BJ (cell line): Measurements from ENCODE around the gene CD8B. TPM values are rescaled to one million over a fixed set of nuclear protein-coding genes. Genes with fewer than 3 reads are reported as not detected.

Experiments used
- CTCF ChIA-PET: fragments of 350-600 bp; formaldehyde crosslinking; extraction: SDS; loops from one replicate; lab custom pipeline; 2021; ENCODE audit warnings: antibody characterized with exemption, inconsistent platforms; lab: Yijun Ruan, JAX
- POLR2A ChIA-PET: fragments of 300-600 bp; sonication (Branson Sonifier 250); formaldehyde crosslinking; extraction: SDS; loops from one replicate; lab custom pipeline; 2021; ENCODE audit warnings: antibody characterized with exemption; lab: Charles Lee
- DNase-seq: peaks from one replicate; pipeline ENCODE4 v3.0.0-alpha.2; 2011; ENCODE audit warnings: low read depth
- H3K27me3 ChIP-seq: 2 replicates; pipeline ENCODE4 v1.6.0; 2011; ENCODE audit warnings: low read length; ENCODE audit not compliant: control insufficient read depth, insufficient read depth
- H3K36me3 ChIP-seq: 2 replicates; pipeline ENCODE4 v1.5.1; 2011; ENCODE audit warnings: low read length; ENCODE audit not compliant: control insufficient read depth, insufficient read depth
- H3K4me3 ChIP-seq: 2 replicates; pipeline ENCODE4 v1.5.1; 2011; ENCODE audit warnings: low read depth, mild to moderate bottlenecking, control low read depth, low read length
- CTCF ChIP-seq: IDR thresholded peaks from 2 replicates; pipeline ENCODE4 v1.5.1; 2011; ENCODE audit warnings: low read depth, mild to moderate bottlenecking, control low read depth, inconsistent platforms, low read length, moderate library complexity; ENCODE audit not compliant: insufficient read depth
- polyA plus RNA-seq: library from polyadenylated mRNA; depleted of rRNA; stranded (reverse); fragments of >200 nt; gene quantifications from 2 replicates; pipeline ENCODE4 v1.2.3, GENCODE V29; 2011

Gene CD8B
- polyA plus RNA-seq, 1 experiment = not detected

- Histone ChIP-seq H3K4me3 (no peak overlapping the region), H3K27me3 (peaks cover 5% of the 10 kb centered on the region), H3K36me3 (no peaks in the 10 kb centered on the region)
- no peak for TF ChIP-seq CTCF
- DNase-seq = no peak
- POLR2A ChIA-PET = no interaction called here
- CTCF ChIA-PET = interaction anchor here (1.0 to 1.3 kb wide), 3 partner anchors 16 to 20 kb away, joined by 3 to 5 read pairs (median 4); no protein-coding TSS in a partner anchor
Observed at GRCh38 chr2:86825036-86825692, 36.5 kb downstream of the CD8B start.

DNA sequence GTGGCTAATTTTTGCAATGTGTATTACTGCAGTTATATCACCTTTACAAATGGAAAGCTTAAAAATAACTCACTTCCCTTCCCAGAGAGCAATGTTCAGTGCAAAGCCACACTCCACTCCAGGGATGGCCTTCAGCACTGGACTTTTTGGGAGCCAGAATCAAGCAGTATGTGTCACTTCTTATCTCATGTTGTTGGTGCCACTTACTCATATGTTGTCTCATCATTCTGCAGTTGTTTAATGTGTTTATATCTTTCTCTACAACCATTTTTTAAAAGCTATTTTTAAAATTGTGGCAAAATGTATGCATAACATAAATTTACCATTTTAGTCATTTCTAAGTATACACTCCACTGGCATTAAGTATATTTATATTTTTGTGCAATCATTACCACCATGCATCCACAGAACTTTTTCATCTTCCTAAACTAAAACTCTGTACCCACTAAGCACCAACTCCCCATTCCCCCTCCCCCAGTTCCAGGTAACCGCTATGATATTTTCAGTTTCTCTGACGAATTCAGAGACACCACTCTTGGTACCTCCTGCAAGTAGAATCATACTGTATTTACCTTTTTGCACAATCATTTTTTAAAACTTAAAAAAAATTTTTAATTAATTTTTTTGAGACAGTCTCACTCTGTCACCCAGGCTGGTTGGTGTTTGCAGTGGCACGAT lies 38.9 kb downstream of the CD8B start:
- peaks cover 3% of the 10 kb centered on the region for H3K27me3 ChIP-seq
- no peak overlapping the region for H3K4me3 ChIP-seq
- no peaks in the 10 kb centered on the region for H3K36me3 ChIP-seq
- TF ChIP-seq CTCF = no peak
- CTCF ChIA-PET = no interaction called here
- no peak for DNase-seq
- POLR2A ChIA-PET = no interaction called here

DNA sequence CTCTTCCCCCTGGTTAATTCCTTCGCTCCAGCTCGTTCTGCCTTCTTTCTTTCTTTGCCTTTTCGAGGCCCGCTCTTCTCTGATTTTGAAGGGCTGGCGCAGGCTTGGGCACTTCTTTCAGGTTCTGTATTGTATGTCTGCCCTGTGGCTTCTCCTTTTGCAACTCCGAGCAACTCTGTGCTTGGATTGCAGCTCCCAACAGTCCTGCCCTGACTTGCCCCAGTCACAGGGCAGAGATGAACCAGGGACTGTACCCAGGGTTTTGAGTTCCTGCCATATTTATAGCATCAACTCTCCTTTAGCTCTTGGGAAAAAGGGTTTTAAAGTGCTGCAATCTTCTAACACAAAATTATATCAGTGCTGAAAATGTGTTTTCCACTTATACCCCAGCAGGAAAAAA lies 39.8 kb downstream of the CD8B start:
- no peak overlapping the region for H3K4me3 ChIP-seq
- POLR2A ChIA-PET = no interaction called here
- H3K36me3 ChIP-seq = no peaks in the 10 kb centered on the region
- no peak for DNase-seq
- peaks cover 3% of the 10 kb centered on the region for H3K27me3 ChIP-seq
- CTCF ChIA-PET = no interaction called here
- TF ChIP-seq CTCF = no peak

DNA sequence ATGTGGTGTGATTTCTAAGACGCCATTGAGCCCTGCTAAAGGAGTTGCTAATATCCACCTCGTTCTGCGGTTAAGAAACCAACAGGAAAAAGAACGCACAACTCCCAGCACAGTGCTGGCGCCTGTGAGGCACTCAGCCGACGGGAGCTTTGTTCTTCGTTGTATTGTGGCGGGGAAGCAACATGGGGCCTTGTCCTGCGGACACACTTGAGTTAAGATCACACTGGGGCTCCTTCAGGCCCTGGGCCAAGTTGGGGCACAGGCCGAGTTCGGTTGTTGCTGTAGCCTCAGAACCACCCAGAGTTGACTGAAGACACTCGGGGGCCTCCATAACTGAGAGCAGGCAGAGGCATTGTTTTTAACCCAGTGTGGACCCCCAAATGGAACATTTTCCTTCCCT lies 40.4 kb downstream of the CD8B start:
- ChIA-PET POLR2A (no interaction called here), CTCF (interaction anchor here (2.8 kb wide), 1 partner anchor 13 kb away, joined by 11 read pairs; no protein-coding TSS in a partner anchor)
- H3K27me3 ChIP-seq = peaks cover 3% of the 10 kb centered on the region
- no peak overlapping the region for H3K4me3 ChIP-seq
- TF ChIP-seq CTCF = no peak
- H3K36me3 ChIP-seq = no peaks in the 10 kb centered on the region
- no peak for DNase-seq

- TF ChIP-seq CTCF = no peak
- ChIA-PET POLR2A (no interaction called here), CTCF (interaction anchor here (2.8 kb wide), 1 partner anchor 11 kb away, joined by 11 read pairs; no protein-coding TSS in a partner anchor)
- Histone ChIP-seq H3K27me3 (no peaks in the 10 kb centered on the region; the same call in 1 of the 2 replicates), H3K4me3 (no peak overlapping the region), H3K36me3 (no peaks in the 10 kb centered on the region)
- no peak for DNase-seq
Observed at GRCh38 chr2:86818957-86819356, 42.7 kb downstream of the CD8B start.
